Islet of Langerhans (tissue), 1 donor: Measurements from ENCODE around the gene NAA10.
A peak's percentile ranks its signal among the peaks of the same experiment; 100 is the strongest.
"Not testable (repeated sequence)": the region's sequence is repeated elsewhere in the genome, so short reads cannot be mapped to it uniquely, and the experiment has no call there.

Experiments
- FAIRE-seq: peaks from one replicate; lab custom pipeline; 2011; peaks lifted over from hg19 to GRCh38; lab: Jason Lieb, UNC

The NAA10 gene

DNA sequence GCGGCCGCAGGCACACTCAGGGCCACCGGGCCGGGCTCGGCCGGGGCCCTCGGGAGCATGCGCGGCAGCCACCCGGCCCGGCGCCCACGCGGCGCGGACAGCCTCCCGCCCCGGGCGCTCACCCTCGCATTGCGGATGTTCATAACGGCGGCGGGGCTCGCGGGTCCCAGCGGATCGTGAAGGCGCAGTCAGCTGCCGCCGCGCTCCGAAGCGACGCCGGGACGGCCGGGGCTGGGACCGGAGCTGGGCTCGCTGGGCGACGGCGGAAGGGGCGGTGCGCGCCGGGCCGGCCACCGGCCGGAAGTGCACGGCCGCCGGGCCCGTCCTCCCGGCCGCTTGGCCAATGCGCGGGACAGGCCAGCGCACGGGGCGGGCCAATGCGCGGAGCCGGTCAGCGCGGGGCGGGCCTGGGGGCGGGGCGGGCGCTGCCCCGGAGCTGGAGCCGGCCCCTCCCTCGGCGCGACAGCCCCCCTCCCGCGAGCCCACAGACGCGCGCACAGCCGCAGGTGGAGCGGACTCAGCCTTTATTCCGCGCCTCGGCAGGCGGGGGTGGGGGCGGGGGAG is at the start of gene NAA10:
TSS of gene NAA10 (minus strand) at position 276 of the 564 bp plus-strand sequence. CDS start at position 143, 133 bp downstream.
- FAIRE-seq: no peak

GRCh38 chrX:153983321-153983801 is 48.5 kb upstream of the NAA10 start:
- FAIRE-seq: no peak

DNA sequence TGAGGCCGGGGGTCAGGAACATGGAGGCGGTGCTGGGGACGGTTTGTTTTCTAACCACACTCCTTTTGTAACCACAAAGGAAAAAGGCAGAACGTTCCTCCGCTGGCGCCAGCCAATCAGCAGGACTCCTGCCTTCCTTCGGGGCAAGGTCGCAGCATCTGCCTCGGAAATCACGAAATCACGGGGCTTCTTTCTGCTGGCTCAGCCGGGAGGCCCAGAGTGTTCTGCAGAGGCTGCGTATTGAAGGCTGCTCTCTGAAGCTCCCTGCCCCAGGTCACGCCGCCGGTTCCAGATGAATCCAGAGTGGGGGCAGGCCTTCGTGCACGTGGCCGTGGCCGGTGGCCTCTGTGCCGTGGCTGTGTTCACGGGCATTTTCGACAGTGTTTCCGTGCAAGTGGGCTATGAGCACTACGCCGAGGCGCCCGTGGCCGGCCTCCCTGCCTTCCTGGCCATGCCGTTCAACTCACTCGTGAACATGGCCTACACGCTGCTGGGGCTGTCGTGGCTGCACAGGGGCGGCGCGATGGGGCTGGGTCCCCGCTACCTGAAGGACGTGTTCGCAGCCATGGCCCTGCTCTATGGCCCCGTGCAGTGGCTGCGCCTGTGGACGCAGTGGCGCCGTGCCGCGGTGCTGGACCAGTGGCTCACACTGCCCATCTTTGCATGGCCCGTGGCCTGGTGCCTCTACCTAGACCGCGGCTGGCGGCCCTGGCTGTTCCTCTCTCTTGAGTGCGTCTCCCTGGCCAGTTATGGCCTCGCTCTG is 47.1 kb upstream of the NAA10 start:
- no peak for FAIRE-seq

- FAIRE-seq: no peak
Measured at GRCh38 chrX:153981231-153981630, 46.4 kb upstream of the NAA10 start.

DNA sequence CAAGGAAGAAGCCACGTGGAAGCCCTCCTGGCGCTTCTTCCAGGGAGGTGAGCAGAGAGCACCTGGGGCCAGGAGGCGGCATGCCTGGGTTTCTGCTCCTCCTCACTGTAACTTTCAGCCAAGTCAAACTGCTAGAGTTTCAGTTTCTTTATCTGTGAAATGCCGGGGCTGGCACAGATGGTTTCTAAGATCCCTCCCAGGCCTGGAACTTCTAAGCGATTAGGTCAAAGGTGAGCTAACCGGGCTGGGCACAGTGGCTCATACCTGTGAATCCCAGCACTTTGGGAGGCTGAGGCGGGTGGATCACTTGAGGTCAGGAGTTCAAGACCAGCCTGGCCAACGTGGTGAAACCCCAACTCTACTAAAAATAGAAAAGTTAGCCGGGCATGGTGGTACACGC is 45.6 kb upstream of the NAA10 start:
- FAIRE-seq: not testable (repeated sequence)

DNA sequence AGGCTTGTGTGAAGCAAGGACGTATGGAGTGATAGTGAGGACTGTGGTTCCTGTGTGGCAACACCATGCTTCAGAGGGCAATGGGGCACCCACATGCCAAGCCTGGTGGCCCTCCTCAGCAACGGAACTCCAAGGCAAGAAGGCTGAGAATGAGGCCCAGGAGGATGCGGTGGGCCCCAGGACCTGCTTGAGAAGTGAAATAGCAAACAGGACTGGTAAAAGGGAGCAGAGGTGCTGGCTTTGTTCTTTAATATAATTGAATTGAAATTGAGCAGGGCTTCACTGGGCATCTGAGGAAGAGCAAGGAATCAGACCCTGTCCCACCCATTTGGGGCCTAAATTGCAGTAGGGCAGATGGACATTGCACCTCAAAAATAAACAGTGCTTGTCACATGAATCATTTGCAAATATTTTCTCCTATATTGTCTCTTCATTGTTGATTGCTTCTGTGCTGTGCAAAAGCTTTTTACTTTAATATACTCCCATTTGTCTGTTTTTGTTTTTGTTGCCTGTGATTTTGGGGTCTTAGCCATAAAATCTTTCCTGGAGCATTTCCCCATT is 40.0 kb upstream of the NAA10 start:
- no peak for FAIRE-seq

- FAIRE-seq: no peak
Measured at GRCh38 chrX:153974003-153974725, 39.3 kb upstream of the NAA10 start.

DNA sequence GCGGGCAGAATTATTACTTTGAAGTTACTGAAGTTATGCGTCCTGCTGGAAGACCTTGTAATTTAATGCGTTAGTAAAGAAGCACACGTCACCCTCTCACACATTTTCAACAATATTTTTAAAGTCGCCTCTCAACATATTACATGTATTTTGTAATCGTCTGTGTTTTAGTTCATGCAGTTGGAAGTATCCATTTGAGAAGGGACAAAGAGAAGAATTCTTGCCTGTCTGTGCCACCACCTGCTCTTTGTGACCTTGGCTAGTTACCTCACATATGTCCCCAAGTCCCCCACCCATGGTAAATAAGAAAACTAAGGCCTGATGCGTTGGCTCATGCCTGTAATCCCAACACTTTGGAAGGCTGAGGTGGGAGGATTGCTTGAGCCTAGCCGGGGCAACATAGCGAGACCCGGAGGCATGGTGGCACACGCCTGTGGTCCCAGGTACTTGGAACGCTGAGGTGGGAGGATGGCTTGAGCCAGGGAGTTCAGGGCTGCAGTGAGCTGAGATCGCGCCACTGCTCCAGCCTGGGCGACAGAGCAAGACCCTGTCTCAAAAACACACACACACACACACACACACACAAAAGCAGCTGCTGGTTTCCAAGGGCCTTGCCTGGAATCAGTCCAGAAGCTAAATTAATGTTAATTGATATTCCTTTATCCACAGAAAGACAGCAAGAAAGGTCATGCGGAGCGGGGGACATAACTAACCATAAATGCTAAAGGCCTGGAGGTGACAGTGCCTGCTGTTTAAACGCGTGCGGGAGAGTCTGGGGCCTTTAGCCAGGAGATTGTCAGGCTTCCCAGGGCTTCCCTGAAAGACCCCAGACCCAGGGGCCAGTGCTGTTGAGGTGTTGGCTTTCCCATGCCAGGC is 38.5 kb upstream of the NAA10 start:
- peak; percentile 27 for FAIRE-seq

DNA sequence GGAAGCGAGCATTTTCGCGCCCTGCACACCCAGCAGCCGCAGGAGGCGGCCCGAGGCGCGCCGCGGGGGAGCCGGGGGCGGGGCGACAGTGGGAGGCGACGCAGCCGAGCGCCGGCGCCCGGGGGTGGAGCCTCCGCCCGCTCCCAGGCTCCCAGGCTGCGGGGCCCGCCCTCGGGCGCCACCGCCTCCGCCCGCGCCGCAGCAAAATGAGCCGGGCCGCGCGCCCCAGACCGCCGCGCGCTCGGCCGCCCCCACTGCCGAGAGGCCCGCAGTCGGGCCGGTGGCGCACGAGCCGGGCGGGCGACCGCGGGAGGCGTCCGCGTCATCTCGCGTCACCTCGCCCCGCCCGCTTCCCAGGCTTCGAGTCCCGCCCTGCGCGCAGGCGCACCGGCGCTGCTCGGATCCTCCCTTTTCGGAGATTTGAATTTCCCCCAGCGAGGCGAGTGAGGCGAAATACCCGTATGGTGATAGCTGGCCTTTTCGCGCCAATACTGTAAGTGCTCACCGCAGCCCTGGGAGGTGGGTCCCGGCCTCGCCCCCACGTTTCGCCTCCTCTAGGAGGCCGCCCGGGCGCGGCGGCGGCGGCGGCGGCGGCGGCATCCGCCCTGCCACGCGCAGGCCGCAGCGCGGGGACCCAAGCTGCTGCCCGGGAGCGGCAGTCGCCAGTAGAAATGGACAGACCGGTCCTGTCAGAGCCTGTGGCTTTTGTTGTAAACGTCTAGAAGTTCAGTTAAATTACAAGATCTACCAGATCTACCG is 37.7 kb upstream of the NAA10 start, which contains the start of gene TMEM187:
TSS of gene TMEM187 (plus strand) at position 387 of the 759 bp plus-strand sequence. CDS start 9,309 bp downstream, outside the sequence.
- no peak for FAIRE-seq

DNA sequence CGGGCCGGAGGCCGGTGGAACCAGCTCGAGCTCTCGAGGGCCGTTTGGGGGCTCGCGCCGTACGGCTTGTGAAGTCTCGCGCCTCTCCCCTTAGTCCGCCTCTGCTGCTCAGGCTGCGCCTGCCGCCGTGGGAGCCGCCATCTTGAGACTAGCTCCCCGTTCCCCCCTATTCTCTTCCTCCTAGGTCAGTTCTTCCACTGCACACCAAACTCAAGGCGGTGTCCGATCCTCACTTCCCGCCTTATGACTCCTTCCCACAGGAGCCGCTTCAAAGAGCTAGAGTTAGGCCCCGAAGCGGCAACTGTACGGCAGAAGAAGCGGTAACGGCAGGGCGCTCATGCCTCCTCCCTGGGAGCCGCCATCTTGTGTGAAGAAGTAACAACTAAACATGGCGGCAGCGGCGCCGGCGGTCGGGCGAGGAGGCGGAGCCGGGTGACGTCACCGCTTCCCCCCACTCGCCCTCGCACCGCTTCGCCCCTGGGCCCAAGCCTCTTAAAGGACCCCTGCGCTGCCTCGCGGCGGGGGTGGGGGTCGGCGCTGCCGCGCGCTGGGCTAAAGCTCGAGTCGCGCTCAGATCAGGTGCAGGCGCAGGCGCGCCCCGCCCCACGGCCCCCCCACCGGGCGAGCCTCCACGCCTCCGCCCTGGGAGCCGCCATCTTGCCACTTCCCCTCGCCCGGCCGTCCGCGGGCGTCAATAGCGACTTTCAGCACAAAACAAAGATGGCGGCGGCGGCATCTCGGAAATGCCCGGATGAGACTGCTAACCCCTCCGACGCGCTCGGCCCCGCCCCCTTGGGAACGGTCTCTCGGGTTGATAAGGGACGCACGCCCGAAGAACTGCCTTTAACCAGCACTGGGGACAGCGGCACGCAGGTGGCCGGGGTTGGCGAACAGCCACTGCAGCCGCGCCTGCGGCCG is 36.9 kb upstream of the NAA10 start, which contains the start of gene HCFC1:
TSS of gene HCFC1 (minus strand) at position 369 of the 918 bp plus-strand sequence. CDS start 978 bp downstream, outside the sequence.
- no peak for FAIRE-seq

DNA sequence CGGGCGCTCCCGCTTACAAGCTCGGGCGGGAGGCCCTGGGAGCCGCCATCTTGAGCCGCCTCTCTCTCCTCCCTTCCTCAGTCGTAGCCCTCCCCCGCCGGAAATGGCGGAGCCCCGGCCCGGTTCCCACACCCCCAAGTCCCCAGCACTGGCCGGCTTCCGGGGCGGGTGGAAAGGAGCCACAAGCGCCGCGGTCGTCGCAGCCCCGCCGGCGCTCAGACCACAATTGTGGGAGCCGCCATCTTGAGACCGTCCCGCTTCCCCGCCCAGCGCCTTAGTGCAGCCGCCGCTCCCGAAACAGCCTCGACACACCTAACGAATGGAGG is 36.2 kb upstream of the NAA10 start:
- FAIRE-seq: no peak

- FAIRE-seq: peak; percentile 5
Measured at GRCh38 chrX:153970357-153971123, 35.7 kb upstream of the NAA10 start.

- no peak for FAIRE-seq
Measured at GRCh38 chrX:153969904-153970356, 35.1 kb upstream of the NAA10 start.

DNA sequence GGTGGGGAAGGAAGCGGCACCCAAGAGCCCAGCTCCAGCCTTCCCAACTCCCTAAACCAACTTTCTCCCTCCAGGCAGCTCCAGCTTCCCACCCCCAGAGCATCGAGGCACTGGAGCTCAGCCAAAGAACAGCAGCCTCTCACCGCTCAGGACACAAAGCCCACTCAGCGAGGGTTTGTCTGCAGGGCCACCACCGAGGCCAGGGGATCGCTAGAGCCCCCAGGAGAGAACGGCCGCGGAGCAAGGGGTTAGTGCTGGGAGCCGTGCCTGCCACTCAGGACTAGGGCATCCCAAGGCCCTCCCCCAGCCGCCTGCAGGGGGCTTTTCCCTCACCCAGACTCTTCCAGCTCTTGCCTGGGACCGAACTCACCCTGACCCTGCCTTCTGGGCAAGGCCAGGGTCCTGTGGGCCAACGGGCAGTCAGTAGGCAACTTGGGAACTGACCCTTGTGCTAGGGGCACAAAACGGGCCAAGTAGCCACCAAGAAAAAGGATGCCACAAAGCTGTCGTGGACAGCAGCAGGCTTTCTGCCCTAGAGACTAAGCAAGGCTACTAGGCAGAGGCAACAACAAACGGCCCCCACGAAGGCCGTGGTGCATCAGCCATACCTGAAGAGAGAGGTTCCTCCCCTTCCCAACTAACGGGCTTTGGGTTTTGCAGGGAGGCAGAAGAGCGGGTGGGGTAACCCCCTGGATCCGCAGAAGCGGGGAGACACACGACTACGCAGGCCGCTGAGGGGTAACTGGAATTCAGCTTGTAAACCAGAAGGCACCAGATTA is 34.5 kb upstream of the NAA10 start:
- no peak for FAIRE-seq

DNA sequence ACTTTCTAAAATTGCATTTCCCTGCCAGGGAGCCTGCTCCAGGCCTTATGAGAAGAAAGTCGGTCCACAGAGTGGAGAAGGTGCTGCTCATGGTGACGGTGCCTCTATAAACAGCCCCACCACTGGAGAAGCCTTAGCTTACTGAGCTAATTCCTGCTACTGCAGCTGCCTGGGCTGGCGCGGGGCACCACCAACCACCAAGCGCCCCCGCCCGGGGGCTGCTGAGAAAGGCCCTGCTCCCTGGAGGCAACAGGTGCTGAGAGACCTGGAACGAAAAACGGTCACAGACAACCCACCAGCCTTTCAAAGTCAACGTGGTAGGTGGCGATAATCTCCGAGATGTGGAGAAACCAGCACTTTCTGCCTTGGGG is 33.9 kb upstream of the NAA10 start:
- FAIRE-seq: no peak

- no peak for FAIRE-seq
Measured at GRCh38 chrX:153968255-153968654, 33.4 kb upstream of the NAA10 start.

DNA sequence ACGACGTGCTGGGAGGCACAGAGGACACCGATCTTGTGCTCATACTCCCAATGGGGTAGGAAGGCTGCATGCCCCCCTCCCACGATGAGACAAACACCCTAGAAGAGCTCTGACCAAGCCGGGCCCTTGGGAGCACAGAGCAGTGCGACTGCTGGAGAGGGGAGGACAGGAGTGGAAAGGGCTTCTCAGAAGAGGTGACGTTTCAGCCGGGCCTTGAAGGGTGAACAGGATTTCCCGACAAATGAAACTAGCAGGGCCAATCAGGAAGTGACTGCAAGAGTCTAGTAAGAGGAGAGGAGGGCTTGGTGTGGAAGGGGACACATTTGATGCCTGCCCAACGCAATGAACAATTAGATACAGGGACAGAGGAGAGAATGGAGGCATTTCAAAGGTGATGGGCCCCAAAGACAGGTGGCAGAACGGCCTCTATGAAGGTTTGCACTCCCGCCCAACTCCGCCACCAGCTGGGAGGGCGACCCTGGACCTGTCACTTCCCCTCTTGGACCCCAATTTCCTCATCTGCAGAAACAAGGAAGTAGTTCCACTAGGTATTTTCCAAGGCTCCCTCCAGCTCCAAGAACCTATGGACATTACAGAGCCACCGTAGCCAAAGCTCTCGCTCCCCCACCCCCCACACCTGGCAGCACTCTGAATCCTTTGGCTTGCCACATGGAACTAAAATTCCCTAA is 32.8 kb upstream of the NAA10 start:
- FAIRE-seq: no peak
